B cell (primary cell): ENCODE measurements around the gene PTPRT. TPM values are rescaled to one million over a fixed set of nuclear protein-coding genes. Genes with fewer than 3 reads are reported as not detected.

ENCODE experiments used
- ATAC-seq: fragments of 200-7000 bp; cut with Tn5 transposase; one replicate; pipeline ENCODE4 v1.10.0; 2021; ENCODE audit warnings: low read depth, mild to moderate bottlenecking, moderate number of reproducible peaks, moderate library complexity
- CTCF ChIA-PET: fragments of 350-600 bp; sonication (Branson Sonifier 250); formaldehyde crosslinking; loops from one replicate; lab custom pipeline; 2021; ENCODE audit warnings: antibody characterized with exemption, inconsistent platforms; lab: Charles Lee
- POLR2A ChIA-PET: fragments of 350-600 bp; sonication (Branson Sonifier 250); formaldehyde crosslinking; loops from one replicate; lab custom pipeline; 2021; ENCODE audit warnings: antibody characterized with exemption; lab: Charles Lee
- DNase-seq: peaks from one replicate; pipeline ENCODE4 v3.0.0; 2013
- H2AFZ ChIP-seq: 2 replicates; pipeline ENCODE4 v1.6.1; 2012; ENCODE audit warnings: mild to moderate bottlenecking, low read depth, low read length; ENCODE audit not compliant: insufficient read depth, poor library complexity, severe bottlenecking
- H3K27ac ChIP-seq, 2 donors: 1 replicate in 1 of 2; 2 replicates in 1 of 2; pipeline ENCODE4 v1.5.1; 2012 to 2013; ENCODE audit warnings: low read length in 2 of 2, mild to moderate bottlenecking in 2 of 2, moderate library complexity in 1 of 2
- H3K27me3 ChIP-seq, 4 experiments: fragments of 200-600 bp in 1 of 4; sonication (generic) in 1 of 4; replicated peaks in 1 of 4; 1 replicate in 2 of 4; 2 replicates in 2 of 4; pipeline versions ENCODE4 v1.6.1 to v1.7.0; 2013 to 2016; ENCODE audit warnings: low read length in 3 of 4, mild to moderate bottlenecking in 2 of 4, mixed read lengths in 1 of 4, moderate library complexity in 1 of 4; ENCODE audit not compliant: insufficient read depth in 4 of 4, control insufficient read depth in 3 of 4; ENCODE audit errors: control extremely low read depth in 1 of 4
- H3K36me3 ChIP-seq, 2 experiments: replicated peaks in 1 of 2; 1 replicate in 1 of 2; 2 replicates in 1 of 2; pipeline versions ENCODE4 v1.6.1 to v1.7.1; 2013; ENCODE audit warnings: low read length in 1 of 2; ENCODE audit not compliant: insufficient read depth in 2 of 2, control insufficient read depth in 1 of 2; ENCODE audit errors: control extremely low read depth in 1 of 2, extremely low read depth in 1 of 2
- H3K4me1 ChIP-seq, 2 donors: fragments of 200-600 bp in 1 of 2; sonication (generic) in 1 of 2; 1 replicate in 1 of 2; 2 replicates in 1 of 2; pipeline versions ENCODE4 v1.5.1 to v1.6.1; 2013 to 2017; ENCODE audit warnings: low read length in 2 of 2; ENCODE audit not compliant: control insufficient read depth in 2 of 2, insufficient read depth in 2 of 2
- H3K4me2 ChIP-seq: replicated peaks from 2 replicates; pipeline ENCODE3; 2012; ENCODE audit warnings: mild to moderate bottlenecking, low read depth, low read length; ENCODE audit not compliant: poor library complexity, severe bottlenecking
- H3K4me3 ChIP-seq, 5 experiments: fragments of 200-600 bp in 1 of 5; sonication (generic) in 1 of 5; 1 replicate in 3 of 5; 2 replicates in 2 of 5; pipeline versions ENCODE4 v1.5.1 to v1.7.0; 2011 to 2016; ENCODE audit warnings: low read length in 4 of 5, mild to moderate bottlenecking in 4 of 5, low read depth in 2 of 5, control low read depth in 1 of 5, moderate library complexity in 1 of 5; ENCODE audit not compliant: insufficient read depth in 1 of 5; ENCODE audit errors: control extremely low read depth in 1 of 5, extremely low read depth in 1 of 5
- H3K79me2 ChIP-seq: fragments of 200-600 bp; sonication (generic); one replicate; pipeline ENCODE4 v1.6.0; 2016; ENCODE audit warnings: low read length; ENCODE audit not compliant: control insufficient read depth, insufficient read depth
- H3K9ac ChIP-seq: fragments of 200-600 bp; sonication (generic); 2 replicates; pipeline ENCODE4 v1.6.1; 2017; ENCODE audit warnings: mild to moderate bottlenecking, low read length, moderate library complexity
- H3K9me3 ChIP-seq, 3 donors: one replicate each; pipeline versions ENCODE4 v1.6.1 to v1.7.1; 2013; ENCODE audit warnings: low read length in 2 of 3; ENCODE audit not compliant: control insufficient read depth in 2 of 3, insufficient read depth in 1 of 3; ENCODE audit errors: control extremely low read depth in 1 of 3
- H4K20me1 ChIP-seq: 2 replicates; pipeline ENCODE4 v1.6.0; 2012; ENCODE audit warnings: mild to moderate bottlenecking, low read length; ENCODE audit not compliant: insufficient read depth, control insufficient read depth, poor library complexity, severe bottlenecking
- H3K27ac Mint-ChIP-seq: one replicate; pipeline ENCODE4 v1.8.0; 2021; ENCODE audit warnings: mixed read lengths
- H3K27me3 Mint-ChIP-seq: one replicate; pipeline ENCODE4 v1.8.0; 2021; ENCODE audit warnings: mixed read lengths
- H3K4me1 Mint-ChIP-seq: one replicate; pipeline ENCODE4 v1.8.0; 2021; ENCODE audit warnings: mixed read lengths
- H3K4me3 Mint-ChIP-seq: one replicate; pipeline ENCODE4 v1.8.0; 2021; ENCODE audit warnings: mixed read lengths
- H3K9me3 Mint-ChIP-seq: one replicate; pipeline ENCODE4 v1.8.0; 2022; ENCODE audit warnings: mixed read lengths; ENCODE audit not compliant: insufficient read depth
- EZH2 ChIP-seq: IDR thresholded peaks from 2 replicates; pipeline ENCODE4 v1.6.1; 2012; ENCODE audit warnings: borderline replicate concordance, low read depth, mild to moderate bottlenecking, moderate library complexity, low read length; ENCODE audit not compliant: insufficient read depth, poor library complexity, severe bottlenecking
- whole genome bisulfite sequencing: methylation state at CpG from one replicate; pipeline ENCODE4 v1.1.5; 2013; ENCODE audit warnings: missing lambda C conversion rate; ENCODE audit not compliant: insufficient coverage; 5-methylcytosine and 5-hydroxymethylcytosine counted together
- intact Hi-C: fragments of 100-400 bp; cut with micrococcal nuclease; formaldehyde crosslinking; loops from one replicate; pipeline ENCODE4 v1.10.0; 2022
- polyA plus RNA-seq: library from polyadenylated mRNA; depleted of rRNA; stranded (reverse); fragments of >200 nt; gene quantifications from 2 replicates; pipeline ENCODE4 v1.2.3, GENCODE V29; 2012
- total RNA-seq, 2 donors: library from RNA; stranded (reverse); fragments of 120-200 nt in 1 of 2; gene quantifications; 1 replicate in 1 of 2; 2 replicates in 1 of 2; pipeline versions ENCODE4 v1.2.3 to v1.2.4, GENCODE V29; 2013 to 2022
- TF ChIP-seq, protein P1 (sequence below): fragments of 200-600 bp; IDR thresholded peaks from one replicate; pipeline ENCODE4 v1.8.0; 2022; ENCODE audit warnings: antibody characterized with exemption, mild to moderate bottlenecking

PTPRT gene
- total and polyA plus RNA-seq, 2 donors (not counting 1 experiment from before 2014, with no cell fraction given): not detected

DNA sequence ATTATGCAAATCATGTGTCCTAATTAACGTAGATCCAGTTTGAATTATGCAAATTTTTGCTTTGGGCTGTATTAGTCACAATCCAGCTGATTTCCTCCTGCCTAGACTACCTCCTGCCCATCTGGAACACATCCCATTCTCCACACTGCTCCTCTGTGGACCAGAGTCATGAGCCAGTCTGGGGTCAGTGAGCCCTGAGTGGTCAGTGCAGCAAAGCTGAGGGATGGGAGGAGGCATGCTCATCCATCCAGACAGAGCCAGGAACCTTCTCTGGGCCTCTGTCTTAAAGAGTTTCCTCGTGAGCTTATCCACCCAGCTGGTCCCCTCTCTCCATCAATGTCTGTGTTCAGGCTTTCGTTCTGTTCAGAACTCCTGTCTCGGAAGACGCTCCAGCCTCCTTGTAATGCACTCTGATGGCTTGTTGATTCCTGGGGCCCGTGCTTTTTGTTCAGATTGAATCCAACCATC, 747.8 kb downstream of the PTPRT start:
- POLR2A ChIA-PET: no interaction called here
- no peak for TF ChIP-seq EZH2
- TF ChIP-seq, protein P1, sequence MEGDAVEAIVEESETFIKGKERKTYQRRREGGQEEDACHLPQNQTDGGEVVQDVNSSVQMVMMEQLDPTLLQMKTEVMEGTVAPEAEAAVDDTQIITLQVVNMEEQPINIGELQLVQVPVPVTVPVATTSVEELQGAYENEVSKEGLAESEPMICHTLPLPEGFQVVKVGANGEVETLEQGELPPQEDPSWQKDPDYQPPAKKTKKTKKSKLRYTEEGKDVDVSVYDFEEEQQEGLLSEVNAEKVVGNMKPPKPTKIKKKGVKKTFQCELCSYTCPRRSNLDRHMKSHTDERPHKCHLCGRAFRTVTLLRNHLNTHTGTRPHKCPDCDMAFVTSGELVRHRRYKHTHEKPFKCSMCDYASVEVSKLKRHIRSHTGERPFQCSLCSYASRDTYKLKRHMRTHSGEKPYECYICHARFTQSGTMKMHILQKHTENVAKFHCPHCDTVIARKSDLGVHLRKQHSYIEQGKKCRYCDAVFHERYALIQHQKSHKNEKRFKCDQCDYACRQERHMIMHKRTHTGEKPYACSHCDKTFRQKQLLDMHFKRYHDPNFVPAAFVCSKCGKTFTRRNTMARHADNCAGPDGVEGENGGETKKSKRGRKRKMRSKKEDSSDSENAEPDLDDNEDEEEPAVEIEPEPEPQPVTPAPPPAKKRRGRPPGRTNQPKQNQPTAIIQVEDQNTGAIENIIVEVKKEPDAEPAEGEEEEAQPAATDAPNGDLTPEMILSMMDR: no peak

DNA sequence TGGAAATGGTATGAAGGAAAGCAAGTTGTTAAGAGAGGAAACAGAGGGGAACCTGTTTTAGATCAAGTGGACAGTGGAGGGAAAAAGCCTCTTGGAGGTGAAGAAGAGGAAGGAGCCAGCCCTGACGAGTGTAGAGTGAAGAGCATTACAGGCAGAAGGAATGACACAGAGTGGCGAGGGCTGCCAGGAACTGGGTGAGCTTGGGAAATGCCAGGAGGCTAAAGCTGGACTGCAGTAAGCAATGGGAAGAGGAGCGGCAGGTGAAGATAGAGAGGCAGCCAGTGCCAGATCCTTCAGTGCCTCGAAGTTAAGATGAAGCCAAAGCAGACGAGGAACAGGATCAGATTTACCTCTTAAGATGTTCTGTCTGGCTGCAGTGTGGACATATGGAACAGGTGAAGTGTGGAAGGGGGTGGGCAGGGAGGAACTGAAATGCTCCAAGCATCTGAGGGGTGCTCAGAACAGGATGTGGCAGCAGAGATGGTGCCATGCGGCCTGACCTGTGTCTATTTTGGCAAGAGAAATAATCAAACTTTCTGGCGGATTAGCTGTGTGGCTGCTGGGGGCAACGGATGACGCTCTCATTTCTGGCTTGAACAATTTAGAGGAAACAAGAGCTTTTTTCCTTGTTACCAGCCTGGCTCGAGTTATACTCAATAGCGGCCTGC, 748.4 kb downstream of the PTPRT start:
- ChIA-PET POLR2A (no interaction called here), CTCF (no interaction called here)
- H4K20me1 ChIP-seq: no peaks in the 10 kb centered on the region
- no peaks in the 10 kb centered on the region for H3K79me2 ChIP-seq
- H2AFZ ChIP-seq: no peak overlapping the region
- Mint-ChIP-seq H3K27ac (no peak overlapping the region), H3K4me1 (no peaks in the 10 kb centered on the region), H3K27me3 (no peaks in the 10 kb centered on the region), H3K4me3 (no peak overlapping the region), H3K9me3 (no peaks in the 10 kb centered on the region)
- intact Hi-C loops: no loop called here
- H3K27me3 ChIP-seq: no peaks in the 10 kb centered on the region
- H3K9me3 ChIP-seq: peaks cover 0 to 9% (median 0%) of the 10 kb centered on the region in 3 donors
- H3K9ac ChIP-seq: no peak overlapping the region
- no peak overlapping the region for H3K4me3 ChIP-seq
- H3K4me1 ChIP-seq: no peaks in the 10 kb centered on the region
- H3K27ac ChIP-seq: no peak overlapping the region
- TF ChIP-seq EZH2: no peak
- TF ChIP-seq, protein P1: no peak
- WGBS: 84% methylated on average over 11 of the region's 11 CpGs
- ATAC-seq: no peak
- no peaks in the 10 kb centered on the region for H3K36me3 ChIP-seq
- no peak for DNase-seq
- H3K4me2 ChIP-seq: no peak overlapping the region

More for the DNA sequence above, 747.8 kb downstream of the PTPRT start:
- H3K4me1 Mint-ChIP-seq: no peaks in the 10 kb centered on the region
- H3K27me3 Mint-ChIP-seq: no peaks in the 10 kb centered on the region
- Histone ChIP-seq H3K4me1 (no peaks in the 10 kb centered on the region), H3K9me3 (peaks cover 0 to 9% (median 0%) of the 10 kb centered on the region in 3 donors), H3K9ac (no peak overlapping the region), H3K4me2 (no peak overlapping the region), H3K4me3 (no peak overlapping the region), H3K27ac (no peak overlapping the region), H2AFZ (no peak overlapping the region), H3K27me3 (no peaks in the 10 kb centered on the region), H3K36me3 (no peaks in the 10 kb centered on the region), H3K79me2 (no peaks in the 10 kb centered on the region), H4K20me1 (no peaks in the 10 kb centered on the region)
- ATAC-seq (no peak), DNase-seq (no peak)
- H3K4me3 Mint-ChIP-seq: no peak overlapping the region
- 71% methylated on average over 6 of the region's 6 CpGs for WGBS
- no peaks in the 10 kb centered on the region for H3K9me3 Mint-ChIP-seq
- no peak overlapping the region for H3K27ac Mint-ChIP-seq
- CTCF ChIA-PET: no interaction called here
- intact Hi-C loops: no loop called here
